ENCODE data around the gene KIAA0513.

GRCh38 chr16:85133290-85133599 lies 105.7 kb downstream of the KIAA0513 start:
- TF ChIP-seq POLR2A (IDR thresholded peaks at IDR 0.05) = no peak
- TF ChIP-seq CTCF (IDR thresholded peaks at IDR 0.05) = no peak

Measured in tibial nerve (tissue), 3 donors.